ENCODE data around the gene LAMA1. TPM values are rescaled to one million over a fixed set of nuclear protein-coding genes. Genes with fewer than 3 reads are reported as not detected.

Gene LAMA1
- total RNA-seq, 1 donor from 2014 or later = 91.4 TPM

GRCh38 chr18:6954501-6954900, 163.1 kb downstream of the LAMA1 start:
- no peak for DNase-seq (ENCODE audit: low spot score in 2 of 2, unreplicated experiment in 2 of 2)
- Mint-ChIP-seq H3K36me3 (peaks cover 41% of the 10 kb centered on the region), H3K27me3 (ENCODE audit: low read depth) (no peaks in the 10 kb centered on the region), H3K4me3 (no peak overlapping the region), H3K4me1 (peaks cover 5% of the 10 kb centered on the region), H3K27ac (no peak overlapping the region), H3K9me3 (no peaks in the 10 kb centered on the region)
- no peak for TF ChIP-seq CTCF (IDR thresholded peaks at IDR 0.05; ENCODE audit: unreplicated experiment)

GRCh38 chr18:6951336-6952090, 166.1 kb downstream of the LAMA1 start:
- Mint-ChIP-seq H3K27me3 (ENCODE audit: low read depth) (no peaks in the 10 kb centered on the region), H3K4me3 (no peak overlapping the region), H3K9me3 (no peaks in the 10 kb centered on the region), H3K4me1 (peaks cover 13% of the 10 kb centered on the region), H3K36me3 (peaks cover 38% of the 10 kb centered on the region), H3K27ac (no peak overlapping the region)
- DNase-seq (ENCODE audit: low spot score in 2 of 2, unreplicated experiment in 2 of 2) = no peak
- no peak for TF ChIP-seq CTCF (IDR thresholded peaks at IDR 0.05; ENCODE audit: unreplicated experiment)

GRCh38 chr18:6950641-6951040, 167.0 kb downstream of the LAMA1 start:
- H3K36me3 Mint-ChIP-seq = peaks cover 39% of the 10 kb centered on the region

GRCh38 chr18:6949800-6950586, 167.6 kb downstream of the LAMA1 start:
- H3K36me3 Mint-ChIP-seq = peaks cover 43% of the 10 kb centered on the region
- H3K9me3 Mint-ChIP-seq = no peaks in the 10 kb centered on the region
- DNase-seq (ENCODE audit: low spot score in 2 of 2, unreplicated experiment in 2 of 2) = no peak
- peaks cover 13% of the 10 kb centered on the region for H3K4me1 Mint-ChIP-seq
- no peak overlapping the region for H3K27ac Mint-ChIP-seq
- no peaks in the 10 kb centered on the region for H3K27me3 Mint-ChIP-seq (ENCODE audit: low read depth)
- no peak overlapping the region for H3K4me3 Mint-ChIP-seq
- no peak for TF ChIP-seq CTCF (IDR thresholded peaks at IDR 0.05; ENCODE audit: unreplicated experiment)

More at GRCh38 chr18:6950641-6951040, 167.0 kb downstream of the LAMA1 start:
- no peak overlapping the region for H3K4me3 Mint-ChIP-seq
- peaks cover 13% of the 10 kb centered on the region for H3K4me1 Mint-ChIP-seq
- DNase-seq (ENCODE audit: low spot score in 2 of 2, unreplicated experiment in 2 of 2) = no peak
- no peaks in the 10 kb centered on the region for H3K27me3 Mint-ChIP-seq (ENCODE audit: low read depth)
- no peak overlapping the region for H3K27ac Mint-ChIP-seq
- H3K9me3 Mint-ChIP-seq = no peaks in the 10 kb centered on the region
- TF ChIP-seq CTCF (IDR thresholded peaks at IDR 0.05; ENCODE audit: unreplicated experiment) = no peak

GRCh38 chr18:6948281-6949055, 169.1 kb downstream of the LAMA1 start:
- peaks cover 13% of the 10 kb centered on the region for H3K4me1 Mint-ChIP-seq

More at GRCh38 chr18:6948281-6949055, 169.1 kb downstream of the LAMA1 start:
- H3K36me3 Mint-ChIP-seq = peaks cover 38% of the 10 kb centered on the region
- H3K27me3 Mint-ChIP-seq (ENCODE audit: low read depth) = no peaks in the 10 kb centered on the region
- DNase-seq (ENCODE audit: low spot score in 2 of 2, unreplicated experiment in 2 of 2) = no peak
- TF ChIP-seq CTCF (IDR thresholded peaks at IDR 0.05; ENCODE audit: unreplicated experiment) = no peak
- H3K4me3 Mint-ChIP-seq = no peak overlapping the region
- peak overlapping the region; percentile 4 for H3K27ac Mint-ChIP-seq
- H3K9me3 Mint-ChIP-seq = no peaks in the 10 kb centered on the region
